ENCODE results near the gene KSR2.

The KSR2 gene

GRCh38 chr12:117484901-117485300, 483.9 kb downstream of the KSR2 start:
- DNase-seq: no peak

DNA sequence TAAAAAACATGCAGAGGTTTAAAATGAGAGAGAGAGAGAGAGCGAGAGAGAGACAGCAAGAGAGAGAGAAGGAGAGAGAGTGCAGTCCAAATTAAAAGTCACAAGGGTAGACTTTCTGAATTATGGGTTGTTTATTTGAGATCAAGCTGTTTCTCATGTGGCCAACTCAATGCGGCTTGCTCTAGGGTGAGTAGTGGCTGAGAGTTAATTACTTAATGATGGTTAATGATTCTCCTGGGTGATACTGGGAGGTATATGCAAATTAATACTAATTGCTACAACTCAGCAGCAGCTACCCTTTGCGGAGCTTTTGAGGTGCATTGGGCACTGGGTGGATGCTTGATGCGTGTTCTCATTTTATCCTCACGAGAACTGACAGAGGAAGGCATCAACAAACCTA, 485.3 kb downstream of the KSR2 start:
- DNase-seq: no peak

- no peak for DNase-seq
Measured at GRCh38 chr12:117481470-117481869, 487.3 kb downstream of the KSR2 start.

GRCh38 chr12:117476341-117476740, 492.4 kb downstream of the KSR2 start:
- no peak for DNase-seq

DNA sequence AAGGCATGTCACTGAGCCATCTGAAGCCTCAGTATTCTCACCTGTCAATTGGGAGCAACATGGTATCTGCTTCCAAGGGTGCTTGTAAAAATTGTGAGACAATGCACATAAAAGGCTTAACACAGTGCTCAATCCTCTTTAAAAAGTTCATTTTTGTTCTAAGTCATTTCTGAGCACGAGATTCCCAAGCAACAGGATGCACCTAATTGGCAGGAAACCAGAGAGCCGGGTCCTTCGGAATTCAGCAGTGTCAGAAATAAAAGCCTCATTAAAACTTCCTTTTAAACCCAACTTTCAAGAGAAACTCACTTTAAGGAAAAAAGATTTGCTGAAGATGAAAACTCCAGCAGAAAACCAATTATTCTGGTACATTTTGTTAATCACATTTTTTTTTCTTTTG, 494.9 kb downstream of the KSR2 start:
- no peak for DNase-seq

- no peak for DNase-seq
Measured at GRCh38 chr12:117472983-117473382, 495.8 kb downstream of the KSR2 start.

DNA sequence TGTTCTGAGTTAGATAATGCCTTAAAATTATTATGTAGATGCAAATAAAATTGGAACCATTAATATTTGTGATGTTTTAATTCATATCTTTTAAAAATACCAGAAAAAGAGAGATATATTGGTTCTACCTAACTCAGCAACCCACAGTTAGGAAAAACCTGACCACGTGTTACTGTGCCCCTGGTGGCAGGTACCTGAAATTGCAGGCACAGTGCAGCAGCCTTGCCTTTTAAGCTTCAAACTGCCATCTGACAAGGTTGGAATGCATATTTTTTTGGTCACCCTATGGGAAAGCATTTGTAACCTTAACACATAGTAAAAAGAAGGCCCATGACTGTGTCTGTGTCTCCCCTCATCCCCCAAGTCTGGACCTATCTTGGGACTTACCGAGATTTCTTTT, 498.0 kb downstream of the KSR2 start:
- DNase-seq: no peak

GRCh38 chr12:117469883-117470483, 498.8 kb downstream of the KSR2 start:
- no peak for DNase-seq

DNA sequence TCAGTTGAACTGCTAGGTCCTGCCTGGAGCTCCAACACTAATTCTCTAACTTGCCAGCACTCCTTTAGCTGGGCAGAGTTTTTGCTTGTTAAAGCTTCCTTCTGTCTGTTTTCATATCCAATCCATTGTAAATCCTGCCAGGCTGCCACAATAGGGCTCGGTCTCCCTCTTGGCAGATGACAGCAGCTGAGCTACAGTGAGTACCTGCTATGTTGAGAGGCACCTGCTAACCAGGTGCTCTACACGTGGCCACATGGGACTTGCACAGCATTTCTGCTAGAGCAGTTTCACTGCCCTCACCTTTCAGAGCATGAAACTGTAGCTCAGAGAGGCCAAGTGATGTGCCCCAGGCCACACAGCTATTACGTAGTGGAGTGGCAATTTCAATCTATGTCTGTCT, 500.8 kb downstream of the KSR2 start:
- no peak for DNase-seq

DNA sequence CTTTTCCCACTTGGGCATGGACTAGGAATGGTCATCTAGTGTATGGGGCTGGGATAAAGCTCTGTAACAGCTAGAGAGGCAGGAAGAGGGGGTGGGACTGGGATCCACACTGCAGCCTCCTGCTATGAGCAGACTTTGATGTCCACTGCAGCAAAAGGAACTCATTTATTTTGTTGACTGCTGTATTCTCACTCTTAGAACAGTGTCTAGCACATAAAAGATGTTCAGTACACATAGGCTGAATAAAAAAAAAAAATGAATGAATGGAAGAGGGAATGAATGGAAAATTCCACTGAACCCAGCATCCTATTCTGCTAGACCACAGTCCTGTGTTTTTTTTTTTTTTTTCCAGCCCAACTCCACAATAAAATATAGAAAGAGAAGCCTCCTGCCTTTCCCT, 501.2 kb downstream of the KSR2 start:
- no peak for DNase-seq

DNA sequence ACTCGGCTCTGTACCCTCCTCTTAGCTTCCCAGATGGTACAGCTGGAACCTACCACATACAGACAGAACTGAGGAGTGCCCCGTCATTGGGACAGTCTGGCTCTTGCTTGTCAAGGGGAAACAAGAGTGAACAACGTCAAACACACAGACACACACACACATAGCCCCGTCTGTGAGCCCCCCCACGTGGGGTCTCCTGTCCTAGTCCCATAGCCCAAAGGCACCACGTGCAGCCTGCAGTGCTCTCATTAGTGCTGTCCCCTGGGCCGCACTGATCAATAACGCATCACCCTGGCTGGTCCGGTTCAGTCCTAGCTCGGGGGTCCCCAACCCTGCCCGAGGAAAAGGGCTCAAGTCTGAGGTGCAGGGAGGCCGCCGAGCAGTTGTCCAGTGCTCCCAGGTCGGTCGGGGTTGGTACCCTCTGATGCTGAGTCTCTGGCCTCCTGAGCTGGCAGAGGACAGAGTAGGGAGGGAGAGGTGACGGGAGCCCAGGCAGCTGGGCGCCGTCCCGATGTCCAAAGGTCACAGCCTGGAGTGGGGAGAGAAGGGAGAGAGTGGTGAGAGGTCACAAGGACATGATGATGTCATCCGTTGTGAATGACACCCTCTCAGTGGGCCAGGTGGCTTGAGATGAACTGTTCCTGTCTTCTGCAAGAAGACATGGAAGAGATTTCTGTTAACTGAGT, 502.0 kb downstream of the KSR2 start:
- DNase-seq: no peak

DNA sequence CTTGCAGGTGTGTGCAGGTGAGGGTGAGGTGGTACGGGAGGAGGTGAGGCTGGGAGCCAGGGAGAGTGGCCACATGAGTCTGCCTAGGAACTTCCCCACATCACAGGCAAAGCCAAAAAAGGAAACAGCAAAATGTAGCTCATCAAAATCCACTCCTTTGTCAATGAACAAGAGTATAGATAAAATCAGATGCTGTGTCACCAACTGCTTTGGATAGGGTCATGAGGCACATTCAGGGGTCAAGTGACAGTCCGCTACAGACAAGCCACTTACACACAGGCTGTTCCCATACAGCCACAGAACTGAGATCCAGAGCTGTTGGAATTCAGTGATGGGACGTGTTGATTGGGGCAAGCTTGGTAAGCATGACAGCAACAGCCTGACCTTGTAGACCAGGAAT, 507.1 kb downstream of the KSR2 start:
- DNase-seq: no peak

GRCh38 chr12:117459229-117459628, 509.6 kb downstream of the KSR2 start:
- DNase-seq: no peak

GRCh38 chr12:117457189-117457588, 511.6 kb downstream of the KSR2 start:
- DNase-seq: no peak

- no peak for DNase-seq
Measured at GRCh38 chr12:117456076-117456475, 512.7 kb downstream of the KSR2 start.

DNA sequence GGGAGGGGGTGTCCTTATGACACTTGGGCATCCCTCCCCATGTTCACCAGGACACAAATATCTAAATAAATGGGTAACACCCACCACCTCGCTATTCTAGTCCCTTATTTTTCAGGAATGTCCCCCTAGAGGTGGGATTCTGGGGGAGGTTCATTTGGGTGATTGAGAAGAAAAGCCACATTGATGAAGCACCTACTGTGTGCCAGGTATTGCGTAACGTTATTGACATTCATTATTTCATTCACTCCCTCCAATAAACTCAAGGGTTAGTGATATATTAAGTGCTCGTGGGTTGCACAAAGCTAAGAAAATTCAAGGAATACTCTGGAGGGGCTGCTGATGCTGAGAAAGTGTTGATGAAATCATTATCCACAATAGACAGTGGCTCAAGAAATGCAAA, 514.8 kb downstream of the KSR2 start:
- no peak for DNase-seq

DNA sequence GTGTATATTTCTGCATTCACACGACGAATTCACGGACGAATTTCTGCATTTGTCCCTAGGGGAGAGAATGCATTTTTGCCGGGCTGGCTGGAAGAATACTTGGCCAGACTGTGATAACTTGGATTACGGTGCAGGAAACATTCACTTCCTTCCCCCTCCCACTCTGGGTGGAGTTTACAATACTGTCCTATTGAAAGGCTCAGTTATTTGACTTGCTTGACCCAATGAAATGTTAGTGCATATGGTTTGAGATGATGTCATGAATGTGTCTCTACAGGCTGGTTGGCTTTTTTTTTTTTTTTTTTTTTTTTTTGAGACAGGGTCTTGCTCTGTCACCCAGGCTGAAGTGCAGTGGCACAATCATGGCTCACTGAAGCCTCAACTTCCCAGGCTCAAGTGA, 516.7 kb downstream of the KSR2 start:
- DNase-seq: no peak

DNA sequence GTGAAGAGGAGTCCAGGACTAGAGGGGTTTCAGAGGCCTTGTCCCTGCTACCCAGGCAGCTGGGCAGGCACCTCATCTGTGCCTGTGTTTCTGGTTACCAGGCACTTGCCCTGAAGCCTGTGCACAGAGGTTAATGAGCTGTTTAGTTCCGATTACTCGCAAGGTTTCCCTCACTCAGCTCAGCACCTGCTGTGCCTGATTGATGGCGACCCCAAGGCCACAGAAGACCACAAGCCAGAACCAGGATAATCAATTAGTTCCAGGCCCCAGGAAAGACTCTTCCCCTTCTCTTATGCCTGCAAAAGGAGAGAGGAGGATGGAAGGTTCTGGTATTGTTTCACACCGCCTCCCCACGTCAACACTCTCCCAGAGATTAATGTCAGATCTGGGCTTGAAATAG, 518.6 kb downstream of the KSR2 start:
- DNase-seq: no peak

GRCh38 chr12:117447665-117448366, 521.0 kb downstream of the KSR2 start:
- DNase-seq: no peak

DNA sequence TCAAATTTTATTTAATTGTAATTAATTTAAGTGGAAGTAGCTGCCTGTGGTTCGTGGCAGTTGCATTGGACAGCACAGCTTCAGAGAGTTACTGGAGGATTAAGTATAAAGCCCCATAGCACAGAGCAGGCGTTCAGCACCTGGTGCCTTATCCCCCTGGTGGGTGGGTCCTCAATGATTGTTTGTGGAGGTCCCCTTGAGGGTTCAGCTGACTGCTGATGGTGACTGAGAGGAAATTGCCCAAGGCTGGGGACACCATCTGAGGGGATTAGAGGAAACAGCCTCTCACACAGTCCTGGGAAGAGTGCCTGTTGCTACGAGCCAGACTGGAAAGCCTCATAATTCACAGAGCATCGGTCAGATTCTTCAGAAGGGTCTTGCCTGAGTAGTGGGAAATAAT, 524.0 kb downstream of the KSR2 start:
- no peak for DNase-seq

GRCh38 chr12:117441751-117442150, 527.0 kb downstream of the KSR2 start:
- DNase-seq: no peak

DNA sequence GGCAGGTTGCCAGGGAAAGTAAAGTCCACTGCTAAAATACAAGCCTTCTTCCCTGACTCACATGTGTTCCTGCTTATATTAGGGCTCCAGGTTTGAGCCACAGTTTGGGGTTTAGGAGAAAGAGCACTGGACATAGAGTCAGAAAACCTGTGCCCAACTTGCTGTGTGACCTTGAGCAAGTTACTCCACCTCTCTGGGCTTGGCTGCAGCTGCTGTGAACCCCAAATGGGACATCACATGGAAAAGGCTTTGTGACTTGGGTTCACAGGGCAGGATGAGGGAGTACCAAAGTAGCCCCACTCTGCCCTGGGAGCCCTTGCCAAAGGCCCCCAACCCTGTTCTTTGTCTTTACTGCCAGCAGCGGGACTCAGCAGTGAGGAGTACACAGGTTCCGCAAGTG, 528.4 kb downstream of the KSR2 start:
- no peak for DNase-seq

- DNase-seq: no peak
Measured at GRCh38 chr12:117439531-117440001, 529.2 kb downstream of the KSR2 start.

- DNase-seq: no peak
Measured at GRCh38 chr12:117438809-117439208, 530.0 kb downstream of the KSR2 start.

Measured in activated CD8-positive, alpha-beta memory T cell treated with anti-CD3 and anti-CD28 coated beads for 24 hours (primary cell).